SIG-M5 treated with dmso at 0.1 percent for 504 hours (cell line): ENCODE measurements around the gene LRP1B.

Experiments
- DNase-seq: peaks from one replicate; lab custom pipeline; 2025; ENCODE audit not compliant: unreplicated experiment; lab: John Stamatoyannopoulos, UW

LRP1B gene

DNA sequence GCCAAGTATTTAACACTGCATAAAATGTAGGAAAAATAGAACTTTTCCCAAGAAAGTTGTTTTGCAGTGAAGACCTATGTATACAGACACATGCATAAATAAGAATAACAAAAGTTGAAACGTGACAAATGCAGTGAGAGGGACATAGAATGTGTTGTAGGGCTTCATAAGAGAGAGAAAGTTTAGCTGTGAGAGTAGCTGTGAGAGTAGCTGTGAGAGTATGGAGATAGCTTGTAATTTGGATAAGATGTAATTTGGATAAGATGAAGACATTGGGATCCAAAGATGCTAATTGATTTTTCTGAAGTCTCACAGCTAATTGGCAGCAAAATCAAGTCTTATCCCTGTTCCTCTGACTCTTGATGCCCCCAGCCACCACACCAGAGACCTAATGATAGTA is 170.9 kb downstream of the LRP1B start:
- DNase-seq: no peak

DNA sequence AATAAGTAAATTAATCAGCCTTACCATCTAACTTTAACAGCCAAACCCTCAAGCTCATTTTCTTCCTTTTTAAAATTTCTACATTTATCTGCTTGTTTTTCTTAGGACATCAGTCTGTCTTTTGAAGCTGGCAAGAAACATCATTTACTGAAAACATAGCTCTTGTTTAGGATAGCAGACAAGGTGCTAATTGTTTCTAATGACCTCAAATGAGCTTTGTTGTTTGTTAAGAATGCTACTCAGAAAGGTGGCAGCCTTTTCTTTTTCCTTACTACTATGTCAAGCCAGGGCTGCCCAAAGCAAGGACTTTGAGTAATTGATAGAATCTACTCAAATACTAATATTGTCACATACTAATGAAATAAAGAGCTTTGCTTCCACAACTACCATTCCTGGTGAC is 171.8 kb downstream of the LRP1B start:
- DNase-seq: no peak

DNA sequence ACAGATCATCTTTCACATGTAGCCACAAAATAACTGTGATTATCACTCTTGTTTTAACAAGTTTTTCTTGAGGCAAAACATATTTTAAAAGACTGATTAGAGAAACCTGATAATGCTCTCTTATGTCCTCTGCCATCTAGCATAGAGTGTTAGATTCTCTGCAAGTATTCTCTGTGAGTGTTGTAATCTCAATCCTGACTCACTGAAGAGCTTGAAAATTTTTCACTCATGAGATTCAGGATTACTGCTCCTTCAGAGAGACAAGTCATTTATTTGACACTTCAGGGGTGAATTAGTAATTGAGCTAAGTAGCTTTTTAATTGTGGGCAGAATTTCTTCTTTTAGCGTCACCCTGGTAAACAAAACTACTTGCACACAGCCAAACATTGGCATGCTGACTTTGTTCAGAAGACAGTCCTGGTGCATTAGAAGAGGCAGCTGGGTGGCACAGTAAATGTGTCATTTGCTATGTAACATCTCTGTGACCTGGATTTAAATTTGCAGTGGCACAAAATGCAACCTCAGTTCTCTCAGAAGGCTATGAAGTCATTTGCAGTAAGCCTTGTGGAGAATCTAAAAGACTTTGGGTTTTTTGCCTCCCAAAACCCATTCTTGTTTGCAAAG is 172.9 kb downstream of the LRP1B start:
- no peak for DNase-seq

DNA sequence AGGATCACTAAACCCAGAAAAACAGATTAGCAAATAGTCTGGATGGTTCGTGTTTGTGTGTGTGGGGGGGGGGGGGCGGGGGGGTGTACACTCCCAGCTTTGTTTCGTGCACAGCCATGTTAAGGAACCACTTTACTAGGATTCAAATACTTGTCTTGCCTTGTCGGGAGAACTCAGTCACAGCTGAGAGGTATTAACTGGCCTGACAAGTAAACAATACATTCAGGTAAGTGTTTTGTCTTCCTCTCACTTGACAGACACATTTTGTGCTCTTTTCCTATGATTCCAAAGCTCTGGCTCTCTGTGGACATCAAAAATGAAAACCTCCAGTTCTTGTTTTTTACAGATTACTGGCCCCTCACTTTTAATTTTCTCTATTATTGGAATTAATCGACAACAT is 173.5 kb downstream of the LRP1B start:
- DNase-seq: no peak

DNA sequence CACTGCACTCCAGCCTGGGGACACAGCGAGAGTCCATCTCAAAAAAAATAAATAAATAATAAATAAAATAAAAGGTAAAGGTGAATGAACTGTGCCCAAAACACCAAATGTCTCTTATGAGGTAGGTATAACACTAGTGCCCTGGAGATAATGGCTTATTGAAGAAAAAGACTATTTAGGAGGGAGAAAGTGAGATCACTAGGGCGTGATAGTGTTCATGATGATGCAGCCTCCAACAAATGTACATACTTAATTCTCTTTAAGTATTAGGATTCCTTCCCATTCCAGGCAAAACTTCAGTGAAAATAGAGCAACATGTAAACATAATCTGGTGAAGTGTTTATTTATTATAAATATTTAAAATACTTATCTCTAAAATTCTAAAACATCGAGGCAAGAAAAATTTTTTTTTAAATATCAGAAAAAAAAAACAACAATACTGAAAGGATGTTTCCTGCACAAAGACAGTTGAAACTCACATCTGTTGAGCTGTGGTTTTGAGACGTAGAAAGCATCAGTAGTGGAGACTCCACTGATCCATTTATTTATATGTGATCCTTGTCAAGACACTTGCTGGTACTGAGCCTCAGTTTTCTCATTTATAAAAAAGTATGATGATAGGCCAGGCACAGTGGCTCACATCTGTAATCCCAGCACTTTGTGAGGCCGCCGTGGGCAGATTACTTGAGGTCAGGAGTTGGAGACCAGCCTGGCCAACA is 183.3 kb downstream of the LRP1B start:
- DNase-seq: no peak

DNA sequence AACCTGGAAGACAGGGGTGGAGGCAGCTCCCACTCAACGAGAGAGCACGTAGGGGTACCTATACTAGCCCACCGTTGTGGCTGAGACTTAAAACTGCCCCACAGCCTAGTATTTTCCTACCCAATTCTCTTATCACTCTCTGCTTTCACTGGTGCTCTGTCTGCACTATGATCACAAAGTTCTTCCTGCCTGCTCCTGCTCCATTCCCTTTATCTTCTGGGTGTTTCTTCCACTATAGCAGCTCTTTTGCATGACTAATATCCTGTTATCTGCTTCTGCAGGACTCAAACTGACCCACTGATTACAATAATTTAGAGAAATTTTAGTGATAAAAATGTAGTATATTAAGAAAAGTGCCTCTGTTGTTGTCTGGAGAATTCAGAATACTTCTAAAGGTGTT is 184.8 kb downstream of the LRP1B start:
- no peak for DNase-seq

DNA sequence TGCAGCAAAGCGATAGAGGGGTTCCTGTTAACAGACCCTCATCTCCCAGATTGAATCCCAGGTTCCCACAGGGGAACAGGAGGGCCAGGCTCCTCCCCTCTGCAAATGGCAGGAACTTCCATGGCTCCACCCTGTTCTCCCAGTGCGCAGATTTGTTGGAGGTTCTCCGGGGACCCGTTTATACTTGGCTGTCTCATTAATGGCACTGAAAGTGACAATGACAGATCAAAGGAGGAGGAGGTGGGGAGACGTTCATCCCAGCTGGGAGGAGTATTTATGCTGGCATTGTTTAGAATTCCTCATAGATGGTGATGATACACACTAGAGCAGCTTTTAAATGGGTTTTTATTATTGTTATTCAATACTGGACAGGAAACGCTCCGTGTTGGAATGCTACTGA is 186.9 kb downstream of the LRP1B start:
- no peak for DNase-seq

DNA sequence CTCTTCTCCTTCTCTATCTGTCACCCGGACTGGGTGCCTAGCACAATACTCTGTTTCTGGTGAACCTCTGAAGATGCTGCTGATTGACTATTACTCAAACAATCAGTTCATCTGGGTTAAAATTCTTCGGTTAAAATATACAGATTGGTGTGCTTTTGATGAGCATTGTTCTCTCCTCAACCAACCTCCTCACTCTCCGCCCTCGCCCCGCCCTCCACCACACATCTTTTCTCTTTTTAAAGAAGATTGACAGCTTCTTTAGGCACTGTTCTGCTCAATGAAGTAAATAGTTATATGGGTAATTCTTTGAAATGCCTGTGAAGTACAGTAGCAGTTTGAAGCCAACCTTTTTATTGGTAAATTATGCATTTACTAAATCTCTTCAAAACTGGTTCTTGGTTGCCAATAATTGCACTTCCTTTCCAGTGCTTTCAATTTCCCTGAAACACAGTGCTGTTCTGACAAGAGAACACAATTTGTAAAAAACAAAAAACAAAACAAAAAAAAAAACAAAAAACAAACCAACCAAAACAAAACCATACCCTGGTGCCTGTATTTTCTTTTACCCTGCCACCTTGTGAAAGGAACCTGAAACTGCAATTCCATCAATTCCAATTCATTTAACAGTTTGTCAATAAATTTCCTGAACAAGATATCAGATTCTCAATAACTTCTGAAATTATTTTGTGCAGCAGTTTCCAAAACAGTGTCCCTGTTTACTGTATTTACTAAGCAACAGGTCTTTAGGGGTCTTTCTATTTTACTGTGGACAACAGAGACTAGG is 188.6 kb downstream of the LRP1B start:
- no peak for DNase-seq

DNA sequence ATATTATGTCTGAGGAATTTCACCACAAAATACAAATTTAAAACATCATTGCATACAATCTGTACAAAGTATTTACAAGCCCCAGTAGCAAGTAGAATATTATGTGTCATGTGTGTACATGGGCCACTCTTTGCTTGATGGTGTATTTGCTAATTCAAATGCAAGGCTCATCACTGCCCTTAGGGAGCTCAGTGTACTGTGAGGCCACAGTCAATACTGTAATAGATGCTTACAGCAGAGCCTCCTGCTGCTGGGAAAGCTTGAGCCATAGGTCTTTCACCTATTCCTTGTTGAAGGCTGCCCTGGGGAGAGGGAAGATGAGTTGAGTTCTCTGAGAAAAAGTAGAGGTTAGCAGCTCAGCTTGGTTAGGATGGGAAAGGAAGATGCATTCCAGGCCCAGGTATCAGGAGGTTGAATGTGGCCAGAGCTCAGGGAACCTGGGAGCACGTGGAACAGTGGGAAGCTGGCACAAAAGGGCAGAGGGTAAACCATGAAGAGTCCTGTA is 189.6 kb downstream of the LRP1B start:
- no peak for DNase-seq

DNA sequence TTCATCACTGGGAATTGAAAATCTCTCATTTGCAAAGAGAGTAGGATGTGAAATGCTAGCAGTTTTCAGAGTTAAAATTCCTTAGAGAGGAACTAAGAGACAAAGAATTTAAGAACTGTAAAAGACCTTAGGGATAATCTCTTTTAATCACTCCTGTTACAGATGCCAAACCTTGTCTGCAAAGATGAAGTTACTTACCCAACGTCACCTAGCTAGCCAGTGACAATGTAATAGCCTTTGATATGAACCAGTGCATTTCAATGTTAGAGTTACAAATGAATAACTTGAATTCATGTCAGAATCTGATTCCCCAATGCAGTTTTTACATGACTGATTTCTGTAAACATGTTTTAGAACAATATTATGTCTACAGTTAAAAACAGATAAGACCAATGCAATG is 190.1 kb downstream of the LRP1B start:
- no peak for DNase-seq

DNA sequence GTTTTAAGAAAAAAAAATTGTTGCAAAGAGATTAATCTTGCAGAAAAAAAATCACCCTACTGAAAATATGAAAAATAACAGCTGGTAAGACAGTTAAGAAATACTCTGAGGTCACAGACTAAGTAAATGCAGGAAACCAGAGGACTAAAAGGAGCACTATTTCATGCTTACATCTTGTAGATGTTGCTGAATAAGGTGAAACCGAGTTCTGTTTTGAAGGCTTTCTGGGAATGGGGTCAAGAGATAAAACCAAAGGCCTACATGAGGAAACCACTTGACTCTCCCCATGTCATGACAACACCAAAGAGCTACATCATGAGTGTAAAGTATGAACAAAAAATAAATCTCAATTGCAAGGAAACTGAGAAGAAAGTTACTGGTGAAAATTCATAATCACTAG is 197.6 kb downstream of the LRP1B start:
- DNase-seq: no peak

DNA sequence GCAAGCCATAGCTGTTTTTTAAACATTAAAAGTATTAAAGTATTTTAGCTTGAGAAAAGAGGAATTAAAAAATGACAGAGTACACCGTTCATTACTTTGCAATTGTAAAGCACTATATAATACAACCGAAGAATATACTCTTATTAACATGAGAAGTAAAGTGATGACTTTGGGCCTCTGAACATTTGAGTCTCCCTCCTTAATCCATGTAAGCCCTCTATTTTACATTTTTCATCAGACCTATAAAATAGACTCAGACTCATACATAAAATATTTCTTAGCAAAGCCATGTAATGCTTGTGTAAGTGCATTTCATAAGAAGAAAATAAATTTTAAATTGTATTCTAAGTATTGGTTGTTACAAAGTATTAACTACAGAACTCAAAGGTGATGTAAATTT is 198.6 kb downstream of the LRP1B start:
- DNase-seq: no peak

DNA sequence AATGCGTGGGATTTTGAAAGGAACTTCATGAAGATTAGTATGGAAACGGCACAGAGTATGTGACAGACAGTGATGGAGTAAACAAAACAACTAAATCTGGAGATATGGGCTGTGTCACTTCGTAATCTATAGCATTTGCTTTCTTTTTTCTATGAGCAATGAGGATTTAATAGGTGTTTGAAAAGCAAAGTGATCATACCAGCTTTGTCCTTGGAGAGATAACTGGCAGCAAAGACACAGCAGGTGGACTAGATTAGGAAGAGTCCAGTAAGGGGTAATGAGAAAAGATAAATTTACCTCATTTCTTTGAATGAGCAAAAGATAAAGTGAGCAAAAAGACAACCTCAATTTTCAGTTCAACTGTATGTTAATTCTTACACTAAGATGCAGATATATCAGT is 199.0 kb downstream of the LRP1B start:
- DNase-seq: no peak

DNA sequence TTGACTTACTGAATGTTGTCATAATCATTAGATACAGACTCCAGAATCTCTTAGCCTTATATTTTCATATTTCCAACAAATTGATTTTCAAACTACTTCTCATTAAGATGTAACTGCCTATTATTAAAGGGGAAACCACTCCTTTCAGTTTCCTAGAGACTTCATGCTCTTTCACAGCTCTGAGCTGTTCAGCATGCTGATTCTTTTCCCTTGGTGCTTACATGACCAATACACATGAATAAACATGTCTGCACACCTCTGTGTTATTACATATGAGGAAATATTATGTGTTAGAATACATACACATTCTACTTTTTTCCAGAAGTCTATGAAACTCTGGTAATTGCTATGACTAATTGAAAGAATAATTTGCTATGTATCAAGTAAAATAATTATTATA is 200.0 kb downstream of the LRP1B start:
- DNase-seq: no peak

DNA sequence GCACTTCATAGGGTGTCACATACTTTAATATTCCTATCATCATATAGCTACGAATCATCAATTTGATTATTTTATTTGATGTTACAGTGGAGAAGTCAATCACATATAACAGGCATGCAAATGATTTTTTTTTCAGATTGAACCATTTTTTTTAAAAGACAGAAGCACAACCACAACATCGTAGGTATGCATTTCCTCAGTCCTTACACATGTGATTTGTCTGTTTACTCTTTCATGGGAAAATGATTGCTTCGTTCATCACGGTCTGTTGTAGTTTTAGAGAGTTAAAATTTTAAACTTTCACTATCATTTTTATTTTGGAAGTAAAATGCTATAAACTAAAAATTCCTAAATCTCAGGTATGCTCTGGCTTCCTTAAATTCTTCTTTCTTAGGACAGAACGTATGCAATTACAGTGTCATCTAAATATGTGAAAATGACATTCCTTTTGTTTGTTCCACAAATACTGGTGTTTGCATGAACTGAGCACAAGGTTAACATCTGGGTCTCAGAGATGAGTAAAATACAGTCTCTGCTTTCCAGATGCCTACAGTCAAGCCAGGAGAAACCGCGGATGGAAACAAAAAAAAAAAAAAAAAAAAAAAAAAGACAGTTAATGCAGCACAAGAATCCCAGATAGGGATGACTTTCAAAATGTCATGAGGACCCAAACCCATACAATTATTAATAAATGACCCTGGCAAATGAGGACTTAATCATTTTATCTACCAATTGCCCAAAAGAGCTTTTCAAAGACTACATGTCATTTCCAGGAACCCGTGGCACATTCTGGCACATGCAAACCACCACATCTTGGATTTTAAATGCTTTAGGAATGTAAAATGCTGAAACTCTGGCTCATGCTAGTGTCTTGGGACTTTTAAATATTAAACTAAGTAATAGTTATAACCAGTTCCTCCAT is 201.2 kb downstream of the LRP1B start:
- DNase-seq: no peak

DNA sequence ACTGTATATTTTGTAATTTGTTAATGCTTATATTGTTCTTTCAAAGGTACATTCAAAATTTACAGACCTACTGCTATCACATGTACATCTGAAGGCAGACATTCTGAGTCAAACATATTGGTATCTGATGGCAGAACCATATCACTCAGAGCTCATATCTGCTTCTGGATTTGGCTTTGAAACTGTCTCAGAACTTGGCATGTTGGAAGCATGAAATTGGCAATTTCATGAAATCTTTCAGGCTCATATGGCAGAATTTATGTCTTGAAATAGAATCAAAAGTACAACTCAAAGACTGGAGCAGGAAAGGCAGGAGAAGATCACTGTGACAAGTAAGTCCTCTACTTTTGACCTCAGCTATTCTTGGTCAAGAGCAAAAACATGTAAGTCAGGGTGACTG is 202.3 kb downstream of the LRP1B start:
- DNase-seq: no peak

DNA sequence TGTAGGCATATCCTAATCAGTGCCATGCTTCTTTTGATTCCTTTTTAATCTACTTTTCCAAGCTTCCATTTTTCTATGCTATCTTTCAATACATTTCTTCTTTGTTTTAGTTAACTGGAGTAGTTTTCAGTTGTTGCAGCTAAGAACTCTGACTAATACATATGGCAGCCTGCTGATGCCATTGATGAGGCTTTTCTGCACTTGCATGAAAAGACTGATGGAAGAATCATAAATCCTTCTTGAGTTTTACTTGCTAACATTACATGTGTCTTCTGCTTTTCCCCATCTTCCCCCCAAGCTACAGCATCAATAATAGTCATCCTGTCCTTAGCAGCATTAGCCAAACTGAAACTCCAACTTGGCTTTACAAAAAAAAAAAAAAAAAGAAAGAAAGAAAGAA is 203.3 kb downstream of the LRP1B start:
- no peak for DNase-seq

DNA sequence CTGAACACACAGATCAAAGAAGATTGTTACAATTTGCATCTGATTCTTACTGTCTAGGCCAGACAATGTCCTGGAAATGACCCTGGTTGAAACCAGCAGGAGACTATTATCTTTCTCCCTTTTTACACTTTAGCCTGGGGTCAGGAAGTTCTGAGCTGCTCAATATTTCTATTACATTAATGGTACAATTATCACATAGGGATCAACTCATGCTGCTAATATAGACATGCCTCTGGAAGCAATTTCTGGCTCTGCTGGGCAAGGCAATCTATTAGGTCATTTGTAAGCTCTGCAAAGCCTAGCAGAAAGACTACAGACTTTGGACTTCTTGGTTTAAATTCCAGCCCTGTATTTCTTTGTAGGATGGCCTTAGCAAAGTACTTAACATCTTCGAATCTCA is 205.3 kb downstream of the LRP1B start:
- no peak for DNase-seq

DNA sequence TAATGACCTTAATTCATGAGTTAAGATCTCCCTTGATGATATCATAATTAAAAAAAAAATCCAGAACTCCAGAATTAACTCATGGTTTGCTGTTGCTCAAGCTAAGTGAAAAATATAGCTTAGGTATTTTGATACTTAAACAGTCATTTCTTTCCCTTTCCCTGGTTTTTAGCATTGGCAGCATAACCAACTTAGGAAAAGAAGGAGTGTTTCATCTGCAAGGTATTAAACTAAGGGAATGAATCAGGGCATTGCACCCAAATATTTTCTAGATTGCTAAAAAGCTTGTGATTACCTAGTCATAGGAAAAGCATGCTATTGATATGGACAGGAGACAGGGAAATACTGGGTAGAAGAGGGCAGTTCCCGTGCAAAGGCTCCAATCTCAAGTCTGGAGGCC is 207.2 kb downstream of the LRP1B start:
- no peak for DNase-seq

DNA sequence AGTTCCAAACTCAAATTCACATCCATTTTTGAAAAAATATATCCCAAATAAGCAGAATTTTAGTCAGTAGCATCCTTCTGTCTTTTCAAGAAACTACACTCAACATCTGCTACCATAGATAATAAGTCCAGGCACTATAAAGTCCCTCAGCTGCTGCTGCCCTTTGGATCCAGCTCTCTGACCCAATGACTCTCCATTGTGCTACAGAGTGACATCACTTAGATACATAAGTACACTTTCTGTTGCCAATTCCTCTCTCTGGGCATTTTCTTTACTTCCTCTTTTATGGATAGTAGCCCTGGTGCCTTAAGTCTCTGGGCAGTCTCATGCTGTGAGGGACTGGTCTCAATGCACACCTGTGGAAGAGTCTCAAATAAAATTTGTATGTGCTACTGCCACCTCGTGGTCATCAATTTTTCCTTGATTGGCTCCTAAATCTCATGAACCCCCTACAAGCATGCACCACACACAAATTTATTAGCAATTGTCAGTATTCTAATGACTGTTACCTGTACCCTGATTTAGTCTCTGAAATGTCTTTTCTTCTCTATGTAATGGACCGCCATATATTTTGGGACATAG is 219.2 kb downstream of the LRP1B start:
- DNase-seq: peak; percentile 14

DNA sequence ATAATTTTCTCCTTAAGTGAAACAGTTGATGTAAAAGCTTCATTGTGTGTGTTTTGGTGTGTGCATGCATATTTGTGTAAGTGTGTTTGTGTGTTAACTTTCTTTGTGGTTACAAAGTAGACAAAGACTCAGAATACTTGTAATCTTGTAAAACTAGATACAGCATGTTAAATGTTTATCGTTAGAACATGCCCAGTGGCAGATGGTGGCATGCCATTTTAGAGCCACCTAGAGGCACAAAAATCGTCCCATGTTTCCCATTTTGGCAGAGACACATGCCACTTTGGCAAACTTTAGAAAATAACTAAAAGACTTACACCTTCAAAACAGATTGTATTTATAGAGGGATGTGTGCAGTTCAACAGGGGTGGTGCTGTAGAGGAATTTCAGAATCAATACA is 224.1 kb downstream of the LRP1B start:
- DNase-seq: no peak
